NCI-H510A (cell line): Measurements from ENCODE around the gene DEF6.
"Not testable (repeated sequence)": the region's sequence is repeated elsewhere in the genome, so short reads cannot be mapped to it uniquely, and the experiment has no call there.

ENCODE experiments used
- DNase-seq: peaks from one replicate; lab custom pipeline; 2025; lab: John Stamatoyannopoulos, UW

Gene DEF6

GRCh38 chr6:35280903-35281302 lies 16.7 kb upstream of the DEF6 start:
- no peak for DNase-seq

GRCh38 chr6:35282472-35282871 lies 15.1 kb upstream of the DEF6 start:
- DNase-seq = no peak

- no peak for DNase-seq
These were observed 14.3 kb upstream of the DEF6 start for GRCh38 chr6:35283361-35283760.

- DNase-seq = no peak
These were observed 9.8 kb upstream of the DEF6 start for GRCh38 chr6:35287671-35288396.

GRCh38 chr6:35288834-35289233 lies 8.8 kb upstream of the DEF6 start:
- DNase-seq = no peak

GRCh38 chr6:35291491-35291890 lies 6.1 kb upstream of the DEF6 start:
- DNase-seq = no peak

- peak; percentile 63 for DNase-seq
These were observed 5.1 kb upstream of the DEF6 start for GRCh38 chr6:35292494-35292893.

GRCh38 chr6:35293681-35294080 lies 3.9 kb upstream of the DEF6 start:
- DNase-seq = no peak

- DNase-seq = peak; percentile 27
These were observed 3.2 kb upstream of the DEF6 start for GRCh38 chr6:35294308-35294945.

- no peak for DNase-seq
These were observed 2.6 kb upstream of the DEF6 start for GRCh38 chr6:35295036-35295435.

GRCh38 chr6:35295521-35296315 lies 1.9 kb upstream of the DEF6 start:
- DNase-seq = no peak

GRCh38 chr6:35296931-35297600 lies 552 bp upstream of the DEF6 start:
- DNase-seq = no peak

- no peak for DNase-seq
These were observed 1.1 kb downstream of the DEF6 start for GRCh38 chr6:35298625-35299140.

- DNase-seq = no peak
These were observed 2.1 kb downstream of the DEF6 start for GRCh38 chr6:35299674-35300073.

GRCh38 chr6:35300848-35301247 lies 3.2 kb downstream of the DEF6 start:
- no peak for DNase-seq

- DNase-seq = peak; percentile 34
These were observed 5.1 kb downstream of the DEF6 start for GRCh38 chr6:35302604-35303241.

GRCh38 chr6:35304299-35304698 lies 6.7 kb downstream of the DEF6 start:
- no peak for DNase-seq

- DNase-seq = no peak
These were observed 7.5 kb downstream of the DEF6 start for GRCh38 chr6:35305117-35305516.

GRCh38 chr6:35307138-35307537 lies 9.5 kb downstream of the DEF6 start:
- DNase-seq = not testable (repeated sequence)

- not testable (repeated sequence) for DNase-seq
These were observed 10.9 kb downstream of the DEF6 start for GRCh38 chr6:35308543-35308942.

- no peak for DNase-seq
These were observed 12.1 kb downstream of the DEF6 start for GRCh38 chr6:35309611-35310264.
